Activated T-cell treated with anti-CD3 and anti-CD28 coated beads, Interleukin-2, amount 50 U/mL, for 4 hours (primary cell): ENCODE measurements around the gene SLC18A3. TPM values are rescaled to one million over a fixed set of nuclear protein-coding genes. Genes with fewer than 3 reads are reported as not detected.

Experiments used
- ATAC-seq, 2 donors: fragments of 200-7000 bp; cut with Tn5 transposase; one replicate each; pipeline ENCODE4 v1.10.0; 2021
- DNase-seq: peaks from one replicate; pipeline ENCODE4 v3.0.0-alpha.2; 2020
- H3K27me3 Mint-ChIP-seq: one replicate; pipeline ENCODE4 v1.8.0; 2021; ENCODE audit warnings: low read depth, mixed read lengths
- H3K36me3 Mint-ChIP-seq: one replicate; pipeline ENCODE4 v1.8.0; 2022; ENCODE audit warnings: mixed read lengths; ENCODE audit not compliant: insufficient read depth
- H3K4me1 Mint-ChIP-seq: one replicate; pipeline ENCODE4 v1.8.0; 2021; ENCODE audit warnings: low read depth, mixed read lengths
- H3K4me3 Mint-ChIP-seq: one replicate; pipeline ENCODE4 v1.8.0; 2021; ENCODE audit warnings: mild to moderate bottlenecking, moderate library complexity, mixed read lengths
- H3K9me3 Mint-ChIP-seq: one replicate; pipeline ENCODE4 v1.8.0; 2021; ENCODE audit warnings: mixed read lengths
- total RNA-seq, 3 donors: library from RNA; stranded (reverse); gene quantifications; one replicate each; pipeline ENCODE4 v1.2.1, GENCODE V29; 2021

SLC18A3 gene
- total RNA-seq = not detected

DNA sequence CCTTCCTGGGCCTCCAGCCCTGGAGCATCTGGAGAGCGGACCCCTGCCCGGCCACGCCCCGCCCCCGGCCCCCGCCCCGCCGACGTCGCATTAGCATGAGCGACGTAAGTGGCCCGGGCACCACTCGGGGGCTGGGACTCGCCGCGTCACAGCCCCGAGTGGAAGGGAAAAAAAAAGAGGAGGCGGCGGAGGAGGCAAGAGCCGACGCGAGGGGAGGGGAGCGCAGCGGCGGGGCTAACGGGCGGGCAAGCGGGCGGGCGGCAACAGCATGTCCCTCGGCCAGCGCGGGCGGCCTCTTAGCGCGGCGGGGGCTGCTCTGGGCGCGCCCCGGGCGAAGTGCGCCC, at the start of gene SLC18A3:
SLC18A3 (plus strand) TSS at position 197 of the 344 bp plus-strand sequence. CDS start 431 bp downstream, outside the sequence.
- Mint-ChIP-seq H3K36me3 (no peaks in the 10 kb centered on the region), H3K27me3 (peaks cover 69% of the 10 kb centered on the region)
- no peak for ATAC-seq

DNA sequence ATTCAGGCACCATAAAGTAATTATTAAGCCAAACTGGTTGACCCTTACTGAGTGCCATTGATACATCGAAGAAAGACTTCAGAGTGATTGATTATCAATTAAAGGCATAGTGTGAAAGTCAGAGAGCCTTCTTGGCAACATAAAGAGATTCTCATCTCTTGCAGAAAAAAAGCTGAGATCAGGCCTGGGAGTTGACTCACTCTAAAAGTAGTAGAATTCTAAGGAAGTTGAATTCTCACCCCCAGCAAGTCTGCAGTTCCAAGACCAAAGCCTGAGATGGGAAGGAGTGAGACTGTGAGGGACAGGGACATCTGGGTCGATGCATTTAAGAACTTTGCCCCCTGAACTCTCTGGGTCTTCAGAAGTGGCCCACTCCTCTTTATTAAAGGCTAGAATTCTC, 49.6 kb upstream of the SLC18A3 start:
- peaks cover 2% of the 10 kb centered on the region for H3K9me3 Mint-ChIP-seq
- H3K4me1 Mint-ChIP-seq = no peaks in the 10 kb centered on the region
- DNase-seq (no peak), ATAC-seq (no peak)
- no peaks in the 10 kb centered on the region for H3K36me3 Mint-ChIP-seq
- H3K4me3 Mint-ChIP-seq = no peak overlapping the region
- peaks cover 32% of the 10 kb centered on the region for H3K27me3 Mint-ChIP-seq

More for the DNA sequence above, at the start of gene SLC18A3:
- H3K4me3 Mint-ChIP-seq = no peak within 1 kb of the TSS
- peaks cover 3% of the 10 kb centered on the region for H3K9me3 Mint-ChIP-seq
- peaks cover 3% of the 10 kb centered on the region for H3K4me1 Mint-ChIP-seq
- DNase-seq = no peak

DNA sequence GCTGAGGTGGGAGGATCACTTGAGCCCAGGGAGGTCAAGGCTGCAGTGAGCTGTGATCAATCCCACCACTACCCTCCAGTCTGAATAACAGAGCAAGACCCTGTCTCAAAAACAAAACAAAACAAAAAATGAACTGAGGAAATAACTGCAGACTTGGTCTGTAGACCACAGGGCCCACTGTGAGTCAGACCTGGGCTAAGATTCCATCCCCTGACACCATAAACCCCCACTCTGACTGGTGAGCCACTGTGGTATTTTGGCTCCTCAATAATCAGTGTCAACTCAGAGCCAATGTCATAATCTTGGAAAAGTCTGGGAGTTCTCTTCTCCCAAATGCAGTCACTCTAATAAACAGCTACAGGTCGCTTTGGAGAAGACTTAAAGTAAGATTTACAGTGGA, 47.2 kb upstream of the SLC18A3 start:
- Mint-ChIP-seq H3K9me3 (no peaks in the 10 kb centered on the region), H3K4me1 (no peaks in the 10 kb centered on the region), H3K36me3 (no peaks in the 10 kb centered on the region), H3K4me3 (no peak overlapping the region), H3K27me3 (peaks cover 28% of the 10 kb centered on the region)
- ATAC-seq (no peak), DNase-seq (no peak)

DNA sequence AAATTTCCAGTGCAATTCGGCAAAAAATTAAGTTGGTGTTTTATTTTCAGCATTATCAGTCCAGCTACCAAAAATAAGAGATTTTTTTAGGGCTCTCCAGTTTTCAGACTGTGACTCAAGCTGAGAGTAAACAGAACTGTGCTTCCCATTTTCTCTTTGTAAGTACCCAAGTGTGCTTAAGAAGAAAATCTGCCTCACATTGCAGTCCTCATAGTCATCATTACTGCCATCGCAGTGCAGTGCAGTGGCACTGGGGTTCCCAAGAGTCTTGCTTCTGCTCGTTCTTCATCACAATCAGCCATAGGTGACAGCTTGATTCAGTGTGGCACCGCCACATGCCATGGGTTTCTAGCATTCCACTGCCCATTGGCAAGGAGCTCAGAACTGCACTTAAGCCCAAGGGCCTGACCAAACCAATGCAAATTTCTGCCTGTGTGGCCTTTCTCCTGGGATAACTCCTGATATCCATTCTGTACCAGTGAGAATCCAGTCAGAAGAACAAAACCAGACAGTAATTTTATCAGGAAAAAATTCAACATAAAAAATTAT, 45.6 kb upstream of the SLC18A3 start:
- no peak overlapping the region for H3K4me3 Mint-ChIP-seq
- no peaks in the 10 kb centered on the region for H3K9me3 Mint-ChIP-seq
- H3K27me3 Mint-ChIP-seq = peaks cover 25% of the 10 kb centered on the region
- DNase-seq (no peak), ATAC-seq (no peak)
- H3K4me1 Mint-ChIP-seq = no peaks in the 10 kb centered on the region
- H3K36me3 Mint-ChIP-seq = no peaks in the 10 kb centered on the region

DNA sequence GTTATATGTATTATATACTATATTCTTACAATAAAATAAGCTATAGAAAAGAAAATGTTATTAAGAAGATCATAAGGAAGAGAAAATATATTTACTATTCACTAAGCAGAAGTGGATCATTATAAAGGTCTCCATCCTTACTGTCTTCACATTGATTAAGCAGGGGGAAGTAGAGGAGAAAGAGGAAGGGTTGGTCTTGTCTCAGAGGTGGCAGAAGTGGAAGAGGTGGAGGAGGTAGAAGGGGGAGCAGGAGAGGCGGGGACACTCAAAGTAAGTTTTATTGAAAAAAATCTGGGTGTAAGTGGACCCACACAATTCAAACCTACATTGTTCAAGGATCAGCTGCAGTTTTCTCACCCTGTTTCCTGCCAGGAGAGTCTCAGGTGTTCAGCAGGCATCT, 42.3 kb upstream of the SLC18A3 start:
- DNase-seq (no peak), ATAC-seq (no peak)
- no peaks in the 10 kb centered on the region for H3K4me1 Mint-ChIP-seq
- H3K36me3 Mint-ChIP-seq = no peaks in the 10 kb centered on the region
- H3K4me3 Mint-ChIP-seq = no peak overlapping the region
- no peaks in the 10 kb centered on the region for H3K9me3 Mint-ChIP-seq
- peaks cover 17% of the 10 kb centered on the region for H3K27me3 Mint-ChIP-seq

DNA sequence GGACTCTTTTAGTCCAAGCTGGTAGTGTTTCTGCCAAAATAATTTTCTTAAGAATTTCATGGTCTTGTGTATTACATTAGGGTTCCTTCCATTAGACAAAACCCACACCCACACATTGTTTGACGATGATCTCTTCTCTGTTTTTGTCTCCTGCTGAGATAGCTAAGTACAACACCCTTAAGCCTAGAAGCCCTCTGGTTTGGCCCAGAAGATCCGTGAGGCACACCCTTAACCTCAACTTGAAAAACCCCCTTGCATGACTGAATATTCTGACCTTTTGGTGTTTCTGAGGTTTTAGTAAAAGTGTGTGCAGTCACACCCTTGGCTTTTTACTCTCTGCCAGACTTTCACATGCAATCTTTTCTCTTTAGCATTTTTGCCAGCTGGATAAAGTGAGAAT, 41.9 kb upstream of the SLC18A3 start:
- Mint-ChIP-seq H3K36me3 (no peaks in the 10 kb centered on the region), H3K4me1 (no peaks in the 10 kb centered on the region), H3K27me3 (peaks cover 13% of the 10 kb centered on the region), H3K9me3 (no peaks in the 10 kb centered on the region), H3K4me3 (no peak overlapping the region)
- peak; percentile 43 to 65 for ATAC-seq
- DNase-seq = no peak

DNA sequence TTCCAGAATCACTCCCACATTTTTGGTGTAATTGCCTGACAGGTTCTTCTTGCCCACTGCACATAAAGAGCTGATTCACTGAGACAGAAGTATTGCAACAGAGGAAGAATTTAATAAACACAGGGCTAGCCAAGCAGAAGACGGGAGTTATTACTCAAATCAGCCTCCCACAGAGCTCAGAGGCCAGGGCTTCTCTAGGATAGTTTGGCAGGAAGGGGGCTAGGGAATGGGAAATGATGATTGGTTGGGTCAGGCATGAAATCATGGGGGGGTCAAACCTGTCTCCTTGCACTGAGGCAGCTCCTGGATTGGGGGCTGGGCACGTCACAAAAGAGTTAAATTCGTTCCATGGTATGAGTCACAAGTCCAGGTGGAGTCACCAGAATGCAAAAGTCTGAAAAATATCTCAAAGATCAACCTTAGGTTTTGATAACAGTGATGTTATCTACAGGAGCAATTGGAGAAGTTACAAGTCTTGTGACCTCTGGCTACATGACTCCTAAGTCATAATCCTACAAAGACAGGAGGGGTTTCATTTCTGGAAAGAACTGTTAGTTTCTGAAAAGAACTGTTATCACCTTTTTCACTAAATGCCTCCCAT, 41.0 kb upstream of the SLC18A3 start:
- ATAC-seq = no peak
- Mint-ChIP-seq H3K27me3 (peaks cover 7% of the 10 kb centered on the region), H3K36me3 (no peaks in the 10 kb centered on the region), H3K9me3 (no peaks in the 10 kb centered on the region), H3K4me3 (no peak overlapping the region), H3K4me1 (no peaks in the 10 kb centered on the region)
- no peak for DNase-seq

DNA sequence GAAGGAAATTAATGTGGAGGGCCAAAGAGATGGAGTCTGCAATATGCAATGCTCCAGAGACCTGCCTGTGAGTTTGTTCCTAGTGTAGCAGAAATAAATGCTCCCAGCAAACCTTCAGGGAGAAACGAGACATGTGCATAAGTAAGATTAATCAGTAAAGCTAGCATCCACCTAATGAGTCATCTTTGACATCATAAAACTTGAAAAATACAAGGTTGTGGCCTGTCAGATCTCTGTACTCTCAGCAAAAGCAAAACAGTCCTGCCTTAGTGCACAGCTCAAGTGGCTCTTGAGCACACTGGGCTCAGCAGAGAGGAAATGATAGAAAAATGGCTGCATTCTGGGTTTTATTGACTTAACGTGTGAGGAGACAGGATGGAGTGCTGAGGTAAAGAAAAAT, 38.7 kb upstream of the SLC18A3 start:
- DNase-seq (no peak), ATAC-seq (no peak)
- Mint-ChIP-seq H3K27me3 (peaks cover 10% of the 10 kb centered on the region), H3K4me3 (no peak overlapping the region), H3K4me1 (no peaks in the 10 kb centered on the region), H3K36me3 (no peaks in the 10 kb centered on the region), H3K9me3 (no peaks in the 10 kb centered on the region)

DNA sequence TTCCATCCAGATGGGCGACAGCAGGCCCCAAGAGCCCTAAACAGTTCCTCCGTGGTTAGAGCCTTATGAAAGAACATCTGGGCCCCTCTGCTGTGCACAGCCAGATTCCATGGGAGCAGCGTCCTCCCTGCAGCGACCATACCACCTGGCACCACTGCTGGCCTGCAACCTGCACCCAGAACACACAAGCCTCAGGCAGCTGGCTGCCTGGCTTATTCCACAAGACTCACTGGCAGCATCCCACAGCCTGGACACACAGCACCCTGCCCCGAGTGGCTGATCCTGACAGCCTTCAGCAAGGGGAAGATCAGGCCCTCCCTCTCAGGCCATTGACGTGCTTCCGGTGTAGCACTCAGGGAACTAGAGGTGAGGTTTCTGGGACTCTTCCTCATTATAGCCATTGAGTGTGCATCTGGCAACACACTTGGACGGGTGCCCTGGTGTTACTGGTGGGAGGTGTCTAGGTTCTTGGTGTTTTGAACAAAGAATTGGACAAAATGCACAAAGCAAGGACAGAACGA, 37.5 kb upstream of the SLC18A3 start:
- DNase-seq (no peak), ATAC-seq (no peak)
- peaks cover 10% of the 10 kb centered on the region for H3K27me3 Mint-ChIP-seq
- no peak overlapping the region for H3K4me3 Mint-ChIP-seq
- no peaks in the 10 kb centered on the region for H3K4me1 Mint-ChIP-seq
- no peaks in the 10 kb centered on the region for H3K9me3 Mint-ChIP-seq
- H3K36me3 Mint-ChIP-seq = no peaks in the 10 kb centered on the region

DNA sequence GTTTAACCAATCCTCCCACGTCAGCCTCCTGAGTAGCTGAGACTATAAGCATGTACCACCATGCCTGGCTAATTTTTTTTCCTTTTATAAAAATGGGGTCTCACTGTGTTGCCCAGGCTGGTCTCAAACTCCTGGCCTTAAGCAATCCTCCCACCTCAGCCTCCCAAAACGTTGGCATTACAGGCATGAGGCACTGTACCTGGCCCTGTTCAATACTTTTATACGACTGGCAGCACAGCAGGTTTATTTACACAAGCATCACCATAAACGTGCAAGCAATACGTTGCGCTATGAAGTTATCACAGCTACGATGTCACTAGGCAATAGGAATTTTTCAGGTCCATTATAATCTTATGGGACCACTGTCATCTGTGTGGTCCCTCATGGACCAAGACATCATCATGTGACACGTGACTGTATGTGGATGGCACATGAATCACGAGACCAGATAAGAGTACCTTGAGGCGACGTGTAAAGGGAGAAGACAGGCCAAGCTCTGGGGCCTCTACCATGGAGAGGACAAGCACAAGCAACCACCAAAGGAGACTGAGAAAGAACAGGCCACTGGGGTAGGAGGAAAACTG, 34.5 kb upstream of the SLC18A3 start:
- DNase-seq (no peak), ATAC-seq (no peak)
- H3K27me3 Mint-ChIP-seq = peaks cover 14% of the 10 kb centered on the region
- H3K4me1 Mint-ChIP-seq = no peaks in the 10 kb centered on the region
- no peaks in the 10 kb centered on the region for H3K9me3 Mint-ChIP-seq
- no peak overlapping the region for H3K4me3 Mint-ChIP-seq
- H3K36me3 Mint-ChIP-seq = no peaks in the 10 kb centered on the region

DNA sequence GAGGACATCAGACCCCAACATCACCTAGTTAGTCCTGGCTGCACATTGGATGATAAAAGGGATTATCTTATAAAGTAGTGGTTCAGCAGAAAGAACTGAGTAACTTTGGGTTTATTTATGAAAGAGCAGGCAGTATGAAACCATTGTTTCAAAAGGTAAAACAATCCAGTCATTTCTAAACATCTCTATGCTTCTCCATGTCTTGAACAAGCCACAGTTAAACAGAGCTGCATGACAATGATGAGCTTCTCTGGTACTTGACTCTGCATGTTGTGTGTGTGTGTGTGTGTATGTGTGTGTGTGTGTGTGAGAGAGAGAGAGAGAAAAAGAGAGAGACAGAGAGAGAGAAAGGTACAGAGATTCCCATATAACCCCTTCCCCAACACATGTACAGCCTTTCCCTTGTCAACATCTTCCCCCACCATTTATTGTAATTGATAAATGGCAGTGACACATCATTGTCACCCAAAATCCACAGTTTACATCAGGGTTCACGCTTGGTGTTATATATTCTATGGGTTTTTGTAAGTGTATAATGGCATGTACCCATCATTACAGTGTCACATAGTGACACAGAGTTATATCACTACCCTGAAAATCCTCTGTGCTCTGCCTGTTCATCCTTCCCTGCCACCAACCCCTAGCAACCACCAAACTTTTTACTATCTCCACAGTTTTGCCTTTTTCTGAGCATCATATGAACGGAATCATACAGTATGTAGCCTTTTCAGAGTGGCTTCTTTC, 32.8 kb upstream of the SLC18A3 start:
- Mint-ChIP-seq H3K4me1 (peaks cover 2% of the 10 kb centered on the region), H3K27me3 (peaks cover 16% of the 10 kb centered on the region), H3K9me3 (no peaks in the 10 kb centered on the region), H3K36me3 (no peaks in the 10 kb centered on the region), H3K4me3 (no peak overlapping the region)
- ATAC-seq = peak in 1 of 2 donors; percentile 18
- no peak for DNase-seq

DNA sequence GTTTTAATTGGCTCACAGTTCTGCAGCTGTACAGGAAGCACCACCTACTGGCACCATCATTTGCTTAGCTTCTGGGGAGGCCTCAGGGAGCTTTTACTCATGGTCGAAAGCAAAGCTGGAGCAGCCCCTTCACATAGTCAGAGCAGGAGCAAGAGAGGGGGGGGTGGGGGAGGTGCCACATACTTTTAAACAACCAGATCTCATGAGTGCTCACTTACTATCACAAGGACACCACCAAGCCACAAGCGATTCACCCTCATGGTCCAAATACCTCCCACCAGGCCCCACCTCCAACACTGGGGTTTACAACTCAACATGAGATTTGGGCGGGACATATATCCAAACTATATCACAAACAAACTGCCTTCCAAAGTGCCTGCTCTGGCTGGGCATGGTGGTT, 31.7 kb upstream of the SLC18A3 start:
- Mint-ChIP-seq H3K4me3 (no peak overlapping the region), H3K9me3 (no peaks in the 10 kb centered on the region), H3K36me3 (no peaks in the 10 kb centered on the region), H3K27me3 (peaks cover 18% of the 10 kb centered on the region), H3K4me1 (peaks cover 2% of the 10 kb centered on the region)
- DNase-seq (no peak), ATAC-seq (no peak)

DNA sequence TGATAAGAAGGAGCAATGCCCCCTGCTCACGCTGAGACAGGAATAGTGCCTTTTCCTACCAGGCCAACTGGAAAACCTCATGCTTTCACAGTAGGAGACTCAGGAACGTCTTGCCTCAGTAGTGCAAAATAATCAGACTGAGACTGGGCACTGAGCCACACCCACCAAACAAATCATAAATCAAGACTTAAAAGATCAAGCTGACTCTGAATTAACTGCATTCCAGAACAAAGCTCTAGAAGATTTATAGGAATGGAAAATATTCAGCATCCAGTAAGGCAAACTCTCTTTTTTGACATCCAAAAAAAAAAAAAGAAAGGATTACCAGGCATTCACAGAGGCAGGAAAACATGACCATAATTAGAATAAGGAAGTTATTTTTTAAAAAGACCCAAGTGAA, 30.5 kb upstream of the SLC18A3 start:
- peaks cover 27% of the 10 kb centered on the region for H3K27me3 Mint-ChIP-seq

DNA sequence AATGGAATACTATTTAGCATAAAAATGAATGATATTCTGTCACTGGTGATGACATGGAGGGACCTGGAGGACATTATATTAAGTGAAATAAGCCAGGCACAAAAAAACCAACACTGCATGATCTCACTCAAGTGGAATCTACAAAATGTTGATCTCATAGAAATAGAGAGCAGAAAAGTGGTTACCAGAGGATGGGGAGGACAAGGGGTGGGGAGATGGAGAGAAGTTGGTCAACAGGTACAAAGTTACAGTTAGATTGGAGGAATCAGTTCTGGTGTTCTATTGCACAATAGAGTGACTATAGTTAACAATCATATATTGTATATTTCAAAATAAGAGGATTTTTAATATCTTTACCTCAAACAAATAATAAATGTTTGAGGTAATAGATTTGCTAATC, 24.7 kb upstream of the SLC18A3 start:
- Mint-ChIP-seq H3K9me3 (peaks cover 3% of the 10 kb centered on the region), H3K4me1 (peaks cover 2% of the 10 kb centered on the region), H3K27me3 (peaks cover 22% of the 10 kb centered on the region), H3K36me3 (no peaks in the 10 kb centered on the region), H3K4me3 (no peak overlapping the region)
- ATAC-seq (no peak), DNase-seq (no peak)

More for the DNA sequence above, 30.5 kb upstream of the SLC18A3 start:
- Mint-ChIP-seq H3K4me3 (no peak overlapping the region), H3K4me1 (peaks cover 2% of the 10 kb centered on the region), H3K36me3 (no peaks in the 10 kb centered on the region), H3K9me3 (no peaks in the 10 kb centered on the region)
- ATAC-seq (no peak), DNase-seq (no peak)

DNA sequence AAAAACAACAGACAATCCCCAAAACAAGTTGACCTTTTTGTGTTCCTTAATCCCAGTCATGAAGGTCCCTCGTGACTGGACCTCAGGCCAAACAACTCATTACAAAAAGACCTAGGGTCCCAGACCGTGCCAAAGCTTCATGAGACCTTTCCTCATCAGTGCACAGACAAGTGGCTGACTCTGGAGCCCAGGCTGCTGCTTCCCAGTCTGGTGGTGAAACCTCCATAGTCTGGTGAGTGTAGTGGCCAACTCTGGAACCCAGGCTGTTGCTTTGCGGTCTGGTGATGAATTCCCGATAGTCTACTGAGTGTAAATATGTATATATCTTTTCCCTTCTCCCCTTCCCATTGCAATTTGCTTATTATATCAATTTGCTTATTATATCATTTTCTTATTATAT, 22.1 kb upstream of the SLC18A3 start:
- ATAC-seq (no peak), DNase-seq (no peak)
- H3K36me3 Mint-ChIP-seq = no peaks in the 10 kb centered on the region
- H3K4me1 Mint-ChIP-seq = no peaks in the 10 kb centered on the region
- H3K27me3 Mint-ChIP-seq = peaks cover 25% of the 10 kb centered on the region
- H3K9me3 Mint-ChIP-seq = peaks cover 3% of the 10 kb centered on the region
- no peak overlapping the region for H3K4me3 Mint-ChIP-seq
